GM19238 (cell line): Measurements from ENCODE around the gene IGF1R.

Experiments used
- DNase-seq: peaks from one replicate; pipeline ENCODE4 v3.0.0; 2011; ENCODE audit warnings: low spot score; ENCODE audit not compliant: insufficient read length

The IGF1R gene

DNA sequence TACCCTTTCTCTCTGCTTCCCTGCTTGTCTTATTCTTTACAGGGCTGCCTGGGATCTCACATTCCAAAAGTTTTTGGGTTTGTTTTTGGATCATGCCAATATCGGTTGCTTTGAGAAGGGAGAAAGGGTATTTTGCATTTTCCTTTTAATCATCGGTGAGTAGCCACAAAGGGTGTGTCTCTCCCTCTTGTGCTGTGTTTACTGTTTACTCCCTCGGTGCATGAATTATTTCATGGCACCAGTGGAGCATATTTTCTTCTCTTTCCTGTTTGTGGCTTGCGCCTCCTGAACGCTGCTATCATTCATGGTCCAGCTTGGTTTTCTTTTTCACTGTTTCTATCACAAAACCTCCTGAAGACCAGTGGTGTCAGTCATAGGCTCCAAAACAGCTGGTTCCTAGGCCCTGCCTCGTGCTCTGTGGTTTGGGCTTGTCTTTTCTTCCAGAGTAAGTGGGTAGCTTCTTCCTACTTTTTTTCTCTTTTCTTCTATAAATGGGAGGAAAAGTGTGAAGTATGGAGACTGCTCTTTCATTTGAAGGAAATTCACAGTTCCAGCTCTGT is 54.9 kb downstream of the IGF1R start:
- DNase-seq, result no peak

DNA sequence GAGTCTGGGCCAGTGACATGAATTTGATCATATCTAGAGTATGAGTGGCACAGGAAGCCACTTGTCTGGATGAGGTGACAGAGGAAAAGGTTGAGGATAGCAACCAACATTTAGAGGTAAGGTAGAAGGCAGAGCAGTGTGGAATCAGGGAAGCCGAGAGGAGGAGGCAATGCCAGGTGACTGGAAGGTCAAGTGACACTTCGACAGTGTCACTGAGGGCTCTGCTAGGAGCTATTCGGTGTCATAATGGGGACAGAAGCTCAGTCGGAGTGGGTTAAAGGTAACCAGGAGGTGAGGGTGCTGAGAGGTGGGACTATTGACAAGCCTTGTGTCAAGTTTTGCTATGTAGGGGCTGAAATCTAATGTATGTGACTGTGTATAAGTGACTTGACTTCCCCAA is 56.7 kb downstream of the IGF1R start:
- DNase-seq, result no peak

DNA sequence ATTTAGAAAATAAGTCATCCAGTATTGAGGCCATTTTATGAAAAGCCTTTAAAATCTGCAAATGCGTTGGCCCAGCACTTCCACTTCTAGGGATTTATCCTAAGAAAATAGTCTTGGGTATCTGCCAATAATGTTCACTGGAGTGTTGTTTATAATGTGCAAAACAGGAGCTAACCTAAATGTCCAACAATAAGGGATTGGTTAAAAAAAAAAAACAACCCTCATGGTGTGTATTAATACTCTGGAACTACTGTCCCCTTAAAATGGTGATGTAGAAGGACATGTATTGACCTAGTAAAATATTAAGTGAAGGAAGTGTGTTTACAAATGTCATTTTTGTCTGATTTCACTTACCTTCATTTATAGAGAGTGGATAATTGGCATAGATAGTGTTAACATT is 58.0 kb downstream of the IGF1R start:
- DNase-seq, result no peak

DNA sequence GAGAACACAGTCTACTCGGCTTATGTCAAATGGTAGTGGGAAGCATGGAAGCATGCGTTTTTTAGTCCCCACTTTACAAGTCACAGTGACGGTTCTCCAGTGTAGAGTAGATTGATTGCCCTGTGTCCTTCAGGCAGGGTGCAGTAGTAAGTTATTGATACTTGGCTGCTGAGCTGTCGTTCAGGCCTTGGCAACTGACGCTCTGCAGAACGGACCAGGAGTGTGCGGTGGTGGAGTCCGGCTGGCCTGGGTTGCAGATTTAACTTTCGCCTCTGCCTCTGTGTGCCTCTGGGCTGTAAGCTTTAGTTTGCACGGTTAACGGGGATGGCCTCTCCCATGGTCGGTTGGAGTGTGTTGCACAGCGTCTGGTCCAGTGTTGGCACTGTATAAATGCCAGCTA is 58.6 kb downstream of the IGF1R start:
- DNase-seq, result no peak

DNA sequence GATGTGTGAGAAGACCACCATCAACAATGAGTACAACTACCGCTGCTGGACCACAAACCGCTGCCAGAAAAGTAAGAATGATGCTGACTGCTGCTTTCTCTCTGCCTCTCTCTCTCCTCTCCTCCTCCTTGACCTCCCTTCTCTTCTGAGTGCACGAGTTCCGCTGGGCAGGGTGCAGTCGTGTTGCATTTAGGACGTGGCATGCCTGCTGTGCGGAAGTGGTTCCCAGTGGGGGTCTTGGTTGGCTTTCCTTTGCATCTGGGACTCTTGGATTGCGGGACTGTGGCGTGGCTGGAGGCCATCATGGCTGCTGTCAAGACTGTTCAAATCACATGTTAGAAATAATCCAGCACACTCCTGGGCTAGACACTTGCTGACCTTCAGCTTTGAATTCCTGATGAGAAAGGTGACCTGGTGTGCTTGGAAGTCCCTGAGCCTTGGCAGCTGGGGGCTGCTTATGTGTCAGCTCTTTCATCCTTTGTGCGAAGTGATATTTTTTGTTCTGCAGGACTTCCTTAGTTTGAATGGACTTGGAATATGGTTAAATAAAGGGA is 59.8 kb downstream of the IGF1R start:
- DNase-seq, result no peak

DNA sequence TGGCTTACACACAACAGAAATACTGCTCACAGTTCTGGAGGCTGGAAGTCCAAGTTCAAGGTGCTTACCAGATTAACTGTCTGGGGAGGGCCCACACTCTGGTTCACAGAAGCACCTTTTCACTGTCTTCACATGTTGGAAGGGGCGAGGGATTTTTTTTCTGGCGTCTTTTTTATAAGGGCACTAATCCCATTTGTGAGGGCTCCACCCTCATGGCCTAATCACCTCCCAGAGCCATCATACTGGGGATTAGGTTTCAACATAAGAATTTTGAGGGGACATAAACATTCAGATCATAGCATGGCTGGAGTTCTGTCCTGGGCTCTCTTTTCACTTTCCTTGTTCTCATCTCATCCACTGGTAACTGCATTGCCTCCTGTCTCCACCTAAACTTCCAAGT is 63.5 kb downstream of the IGF1R start:
- DNase-seq, result no peak

DNA sequence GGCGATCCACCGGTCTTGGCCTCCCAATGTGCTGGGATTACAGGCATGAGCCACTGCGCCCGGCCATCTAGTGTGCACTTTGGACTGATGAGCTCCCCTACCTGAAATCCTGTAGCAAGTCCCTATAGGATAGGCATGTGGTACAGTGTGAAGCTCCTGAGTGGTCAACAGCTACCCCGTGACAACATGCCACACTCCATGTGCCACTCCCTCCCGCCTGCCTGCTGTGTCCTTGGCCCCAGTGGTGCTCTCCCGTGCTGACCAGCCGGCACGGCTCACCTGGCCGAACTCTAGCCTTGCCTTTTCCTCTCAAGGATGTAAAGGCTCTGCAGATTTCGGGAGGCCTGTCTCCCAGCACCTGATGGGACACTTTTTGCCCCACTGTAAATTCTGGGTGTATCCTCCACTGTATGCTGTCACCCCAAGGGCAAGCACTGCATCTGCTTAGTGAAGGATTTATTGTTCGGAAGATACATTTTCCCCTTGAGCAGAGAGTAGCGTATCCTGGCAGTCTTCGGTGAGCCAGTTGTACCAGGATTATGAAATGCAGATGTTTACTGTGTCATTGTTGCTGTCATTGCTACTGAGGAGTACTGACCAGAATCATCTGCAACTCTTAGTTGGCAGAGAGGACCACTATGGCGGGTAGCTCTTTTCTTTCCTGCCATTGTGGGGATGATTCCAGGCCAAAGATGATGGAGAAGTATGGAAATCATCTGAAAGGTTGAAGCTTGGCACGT is 64.7 kb downstream of the IGF1R start:
- no peak for DNase-seq

DNA sequence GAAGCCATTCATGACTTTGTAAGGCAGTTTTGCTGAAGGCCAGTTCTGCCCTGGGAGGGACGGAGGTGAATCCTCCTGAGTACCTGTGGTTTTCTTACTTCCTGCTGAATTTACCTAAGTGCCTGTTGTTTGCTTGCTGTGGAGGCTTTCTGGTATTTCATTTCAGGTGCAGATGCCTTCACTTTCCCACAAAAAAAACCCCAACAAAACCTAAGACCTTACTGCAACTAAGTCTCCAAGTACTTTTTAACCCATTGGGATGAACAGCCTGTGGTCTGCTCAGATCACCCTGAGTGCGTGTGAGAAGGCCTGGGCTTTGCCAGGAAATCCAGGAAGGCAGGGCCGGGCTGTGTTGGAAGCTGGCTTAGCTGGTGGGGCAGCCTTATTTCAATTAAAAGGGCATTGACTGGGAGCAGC is 65.3 kb downstream of the IGF1R start:
- peak; percentile 19 for DNase-seq

DNA sequence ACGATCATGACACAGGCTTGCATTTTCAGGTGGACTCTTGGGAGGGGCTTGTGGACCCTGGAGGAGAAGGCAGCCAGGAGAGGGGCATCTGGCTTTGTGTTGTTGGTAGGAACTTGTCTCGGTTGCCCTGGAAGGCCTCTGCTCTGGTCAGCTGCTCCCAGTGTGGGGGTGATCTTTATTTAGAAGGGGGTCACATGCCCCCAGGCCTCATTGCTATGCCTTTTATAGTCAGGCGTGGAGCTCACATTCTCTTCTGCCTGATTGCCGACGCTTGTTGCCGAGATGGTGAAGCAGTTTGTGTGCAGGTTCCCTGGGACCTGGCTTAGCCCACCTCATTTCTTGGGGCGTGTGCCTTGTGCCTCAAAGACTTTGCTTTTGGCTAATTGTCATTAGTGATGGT is 66.6 kb downstream of the IGF1R start:
- DNase-seq, result no peak

DNA sequence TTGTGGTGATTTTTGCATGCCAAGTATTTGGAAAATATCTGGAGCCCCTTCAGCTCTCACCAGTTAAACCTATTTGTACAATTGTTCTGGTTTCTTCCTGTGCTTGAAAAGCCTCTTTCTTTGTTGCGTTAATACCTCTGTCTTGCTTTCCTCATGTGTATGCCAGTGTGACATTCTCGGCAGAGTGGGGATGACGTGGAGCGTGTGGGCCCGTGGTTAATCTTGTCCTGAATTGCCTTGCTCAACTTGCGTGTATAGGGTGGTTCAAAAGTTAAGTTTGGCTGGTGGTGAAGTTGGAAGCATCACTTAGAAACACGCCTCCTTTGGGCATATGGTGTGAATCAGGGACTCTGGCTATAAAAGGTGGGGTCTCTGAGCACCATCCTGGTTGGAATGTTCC is 67.1 kb downstream of the IGF1R start:
- no peak for DNase-seq

DNA sequence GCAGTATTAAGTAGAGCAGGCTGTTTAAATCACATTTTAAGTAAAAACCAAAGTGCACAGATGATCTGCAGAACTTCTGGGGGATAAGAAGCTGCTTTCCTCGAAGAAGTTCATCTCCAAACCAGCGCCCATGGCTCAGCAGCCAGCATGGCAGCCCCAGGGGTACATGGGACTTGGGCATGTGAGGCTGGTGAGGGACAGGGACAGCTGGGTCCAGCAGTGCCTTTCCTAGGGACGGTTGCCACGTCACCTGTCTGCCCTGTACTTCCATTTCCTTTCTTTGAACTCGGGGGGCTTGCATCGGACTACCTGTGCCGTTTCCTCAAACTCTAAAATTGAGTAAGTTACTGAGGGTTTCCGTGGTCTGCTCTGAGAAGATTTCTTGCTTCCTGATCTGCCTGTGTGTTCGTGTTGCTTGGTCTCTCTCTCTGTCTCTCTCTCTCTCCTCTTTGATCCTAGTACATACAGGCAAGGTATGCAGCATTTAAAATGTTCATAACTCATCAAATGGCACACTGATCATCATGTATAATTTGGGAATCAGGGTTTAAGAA is 67.6 kb downstream of the IGF1R start:
- DNase-seq, result no peak

DNA sequence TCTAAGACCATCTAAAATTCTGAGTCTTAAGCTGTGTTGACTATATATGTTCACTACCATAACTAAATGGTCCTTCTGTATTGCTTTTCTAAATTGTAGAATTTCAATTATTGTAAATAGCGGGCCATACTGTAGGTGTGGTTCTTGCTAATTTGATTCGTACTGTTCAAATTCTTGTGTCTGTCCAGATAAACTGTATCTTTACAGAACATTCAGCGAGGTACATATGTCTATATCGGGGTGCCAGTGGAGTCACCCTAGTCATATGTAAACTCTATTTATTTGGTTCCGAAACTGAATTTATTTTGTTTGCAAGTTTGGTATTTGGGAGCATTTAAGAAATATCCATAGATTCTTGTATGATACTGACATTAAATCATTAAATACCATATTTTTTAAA is 69.0 kb downstream of the IGF1R start:
- no peak for DNase-seq

DNA sequence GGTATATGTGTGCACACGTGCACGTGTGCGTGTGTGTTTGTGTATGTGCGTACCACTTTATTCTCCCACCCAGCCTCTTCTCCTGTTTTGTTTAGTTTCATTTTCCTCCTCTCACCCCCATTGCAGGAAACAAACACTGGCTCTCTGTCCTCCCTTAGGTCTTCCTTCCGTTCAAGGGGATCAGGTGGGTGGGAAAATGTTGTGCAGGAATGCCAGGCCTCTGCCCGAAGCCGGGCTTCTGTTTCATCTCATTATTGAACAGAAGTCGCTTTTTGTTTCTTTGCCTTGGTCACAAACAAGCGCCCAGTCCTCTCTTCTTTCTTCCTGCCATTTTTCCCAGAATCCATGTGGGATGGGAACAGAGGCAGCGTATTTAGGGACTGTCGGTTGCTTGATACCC is 69.6 kb downstream of the IGF1R start:
- no peak for DNase-seq

DNA sequence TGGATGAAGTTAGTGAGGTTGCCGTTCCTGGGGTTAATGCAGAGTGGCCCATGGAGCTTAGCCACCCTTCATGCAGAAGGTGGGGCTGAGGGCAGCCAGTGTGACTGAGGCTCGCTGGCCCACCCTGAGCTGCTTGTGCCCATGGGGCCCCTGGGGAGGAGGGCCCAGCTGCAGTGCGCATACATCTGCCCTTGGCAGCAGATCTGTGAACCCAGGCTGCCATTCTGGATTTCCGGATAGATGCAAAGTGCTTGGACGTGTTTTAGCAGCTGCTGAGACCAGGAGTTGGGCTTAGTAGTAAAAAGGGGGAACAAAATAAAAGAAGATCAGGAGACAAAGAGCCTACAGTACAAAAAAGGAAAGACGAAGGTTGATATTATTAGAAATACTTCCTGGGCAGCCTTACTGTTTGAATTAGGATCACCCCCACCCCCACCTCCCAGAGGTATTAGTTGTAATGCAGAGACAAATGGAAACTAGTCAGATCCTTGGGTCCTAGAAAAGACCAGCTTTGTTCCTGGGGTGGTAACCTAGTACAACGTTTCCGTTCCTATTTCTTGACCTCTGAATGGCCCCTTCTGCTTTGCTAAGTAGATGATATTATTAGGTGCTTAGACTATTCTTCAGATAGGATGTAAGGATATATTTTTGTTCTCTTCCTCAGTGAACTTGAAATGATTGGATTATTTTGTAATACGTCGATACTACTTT is 70.2 kb downstream of the IGF1R start:
- DNase-seq, result no peak

DNA sequence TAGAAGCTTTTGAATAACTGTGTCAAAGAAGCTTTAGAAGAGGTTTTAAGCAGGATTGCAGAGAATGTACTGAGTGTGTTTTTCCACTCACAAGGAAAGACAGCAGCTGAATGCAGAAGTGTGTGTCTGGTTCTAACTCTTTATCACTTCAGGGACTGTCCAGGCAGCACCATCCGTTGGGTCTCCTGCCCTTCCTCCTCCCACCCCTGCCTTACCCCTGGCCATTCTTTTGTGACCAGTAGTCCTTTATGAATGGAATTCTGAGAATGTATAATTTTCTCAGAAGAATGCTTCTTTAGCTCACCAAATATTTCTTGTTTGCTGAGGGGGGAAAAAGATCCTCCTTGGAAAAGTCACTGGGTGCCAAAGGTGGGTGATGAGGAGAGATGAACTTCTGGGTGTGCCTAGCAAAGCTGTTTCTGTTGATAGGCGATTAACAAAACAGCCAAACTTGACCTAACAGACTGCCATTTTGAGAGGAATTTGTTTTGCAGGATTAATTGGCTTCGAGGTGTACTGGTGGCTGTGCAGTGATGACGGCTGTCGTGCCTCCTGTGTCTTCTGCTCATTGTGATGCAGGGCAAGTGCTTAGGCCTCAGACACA is 70.9 kb downstream of the IGF1R start:
- no peak for DNase-seq

DNA sequence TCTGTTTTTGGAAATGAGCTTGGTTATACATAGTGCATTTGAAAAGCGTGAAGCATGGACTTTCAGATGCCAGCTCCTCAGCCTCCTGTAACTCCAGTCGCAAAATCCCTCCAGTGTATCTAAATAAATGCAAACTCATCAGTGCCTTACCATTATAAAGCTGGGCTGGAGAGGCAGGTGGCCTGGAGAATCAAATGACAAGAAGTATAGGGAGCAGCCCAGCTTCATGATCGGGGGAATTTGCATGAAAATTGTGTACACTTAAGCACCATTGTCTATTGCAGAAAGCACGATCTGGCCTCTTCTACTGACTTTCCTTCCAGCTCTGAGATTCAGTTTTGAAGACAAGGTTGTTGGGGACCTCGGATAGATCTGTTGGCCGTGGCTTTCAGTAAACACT is 71.7 kb downstream of the IGF1R start:
- no peak for DNase-seq

DNA sequence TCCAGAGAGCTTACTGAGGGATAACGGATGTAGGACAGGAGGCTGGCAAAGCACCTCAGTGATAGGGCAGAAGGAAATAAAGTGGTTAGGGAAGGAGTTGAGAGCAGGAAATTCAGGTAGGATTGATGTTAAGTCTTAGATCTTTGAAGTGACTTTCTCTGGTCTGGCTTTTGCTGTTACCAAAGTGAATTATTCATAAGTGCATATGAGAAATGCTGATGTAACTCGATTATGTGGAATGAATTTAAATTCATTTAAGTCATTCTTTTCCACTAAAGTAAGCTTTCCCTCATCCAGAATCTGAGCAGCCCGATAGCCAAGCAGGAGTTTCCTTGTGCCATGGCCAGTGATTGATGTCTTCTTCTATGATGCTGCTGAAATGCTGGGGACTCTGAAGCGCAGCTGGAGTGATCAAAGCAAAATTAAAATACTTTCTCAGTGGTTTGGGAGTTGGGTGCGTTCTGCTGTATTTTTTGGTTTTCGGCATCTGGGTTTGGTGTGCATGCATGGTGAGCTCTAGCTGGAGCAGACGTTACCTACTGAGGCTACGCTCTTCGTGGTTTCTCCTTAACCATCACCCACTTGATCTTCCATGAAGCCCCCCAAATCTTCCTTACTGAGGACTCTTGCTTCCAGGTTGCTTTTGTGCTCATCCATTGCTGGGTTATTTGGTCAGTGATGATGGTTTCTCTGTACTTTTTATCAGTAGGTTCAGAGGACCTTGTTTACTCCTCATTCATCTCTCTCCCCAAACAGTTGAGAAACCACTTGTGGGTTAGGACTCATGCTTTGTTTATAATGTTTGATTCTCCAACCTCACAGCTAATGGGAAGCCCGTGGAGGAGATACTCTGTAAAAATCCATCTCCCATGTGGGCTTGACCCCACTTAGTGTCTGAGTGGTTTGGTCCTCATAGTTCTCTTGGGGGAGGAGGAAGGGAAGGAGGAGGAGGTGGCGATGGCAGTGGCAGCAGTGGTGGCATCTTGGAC is 72.5 kb downstream of the IGF1R start:
- DNase-seq, result no peak

DNA sequence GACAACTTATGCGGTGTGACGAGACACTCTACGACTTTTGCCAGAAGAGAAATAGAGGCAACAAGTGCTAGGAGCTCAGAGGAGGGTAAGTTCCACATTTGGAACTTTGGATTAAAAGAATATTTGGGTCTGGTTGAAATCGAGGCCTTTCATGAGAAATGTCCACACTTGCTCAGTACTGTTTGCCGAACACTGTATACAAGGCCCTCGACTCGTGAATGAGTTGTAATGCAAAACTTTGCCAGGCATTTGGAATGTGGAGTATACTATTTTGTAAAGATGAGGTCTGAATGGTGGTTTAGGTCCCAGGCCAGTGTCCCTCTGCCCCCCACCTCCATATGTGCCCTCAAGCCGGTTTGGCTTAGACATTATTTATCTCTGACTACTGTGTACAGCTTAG is 73.9 kb downstream of the IGF1R start:
- no peak for DNase-seq

DNA sequence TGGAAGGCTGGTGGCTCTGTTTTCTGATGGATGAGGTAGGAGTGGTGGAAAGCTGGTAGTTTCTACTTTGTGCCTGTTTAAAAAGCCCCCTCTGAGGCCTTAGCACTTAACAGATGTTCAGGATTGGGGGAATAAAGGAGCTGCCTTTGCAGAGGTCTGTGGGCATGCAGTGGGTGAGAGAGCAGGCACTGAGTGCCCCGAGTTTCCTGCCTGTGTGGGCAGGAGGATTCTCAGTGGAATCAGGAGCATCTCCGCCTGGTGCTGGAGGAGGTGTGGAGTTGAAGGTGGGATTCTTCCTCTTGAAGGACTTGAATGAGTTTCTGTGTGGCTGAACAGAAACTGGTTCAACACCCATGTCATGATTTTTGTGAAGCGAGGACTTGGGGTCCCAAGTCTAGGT is 74.3 kb downstream of the IGF1R start:
- DNase-seq, result no peak

DNA sequence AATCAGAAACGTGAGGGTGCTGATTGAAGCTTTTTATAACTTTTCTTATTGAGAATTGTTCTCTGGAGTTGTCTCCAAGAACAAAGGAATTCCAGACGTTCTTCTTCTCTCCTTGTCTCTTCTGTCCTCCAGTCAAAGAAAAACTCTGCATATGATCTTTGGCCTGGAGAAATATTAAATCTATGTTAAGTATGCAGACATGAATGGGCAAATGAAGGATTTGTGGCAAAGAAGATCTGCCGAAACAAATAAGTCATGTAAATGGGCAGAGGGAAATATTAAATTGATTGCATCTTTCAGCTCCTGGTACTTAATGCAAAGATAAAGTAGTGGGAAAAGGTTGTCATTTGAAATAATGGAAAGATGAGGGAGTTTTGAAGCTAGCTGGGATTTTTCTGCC is 74.9 kb downstream of the IGF1R start:
- no peak for DNase-seq

DNA sequence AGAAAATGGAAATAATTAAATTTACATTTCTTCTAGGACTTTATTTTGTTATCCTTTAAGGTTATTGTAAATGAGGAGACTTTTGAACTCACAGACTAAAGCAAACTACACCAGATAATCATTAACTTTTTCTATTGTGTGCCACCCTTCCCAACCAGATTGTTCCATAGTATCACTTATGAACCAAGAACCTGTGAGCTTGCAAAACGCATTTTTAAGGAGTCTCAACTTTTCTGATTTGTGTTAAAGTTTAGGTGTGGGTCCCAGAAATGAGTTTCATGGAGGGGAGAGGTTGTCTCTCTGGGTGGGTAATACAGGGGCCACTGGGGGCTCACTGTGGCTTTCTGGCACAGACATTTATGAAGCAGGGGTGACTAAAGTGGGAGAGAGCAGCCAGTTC is 75.7 kb downstream of the IGF1R start:
- DNase-seq, result no peak
